ENCODE data around the gene LAG3. TPM values are rescaled to one million over a fixed set of nuclear protein-coding genes. Genes with fewer than 3 reads are reported as not detected.

Gene LAG3
- polyA plus RNA-seq, 2 of the 4 experiments (the other 2 are of a cell fraction), result 0.66 to 1.7 TPM

- no peak for TF ChIP-seq CBX2 (IDR thresholded peaks at IDR 0.05; ENCODE audit: borderline replicate concordance, low read depth)
- no peak for TF ChIP-seq USF2 (IDR thresholded peaks at IDR 0.05)
- no peak for TF ChIP-seq CBX8 (IDR thresholded peaks at IDR 0.05)
- TF ChIP-seq NPAS2 (CRISPR knock-in tag; IDR thresholded peaks at IDR 0.05; ENCODE audit: borderline replicate concordance), result no peak
- Histone ChIP-seq H3K27ac (no peak overlapping the region), H3K9me3 (no peaks in the 10 kb centered on the region), H3K4me1 (peaks cover 33% of the 10 kb centered on the region), H3K4me3 (no peak overlapping the region), H3K4me2 (0 out of 3 replicates have a peak overlapping the region, but pooled peaks have one; percentile 9)
- ATAC-seq (no peak), FAIRE-seq (no peak), DNase-seq (ENCODE audit: low read depth in 1 of 2, low spot score in 1 of 2) (no peak)
- 60% methylated on average over 16 of the region's 16 CpGs for WGBS (ENCODE audit: missing lambda C conversion rate)
- ChIA-PET CTCF (interaction anchor here (0.8 to 26.0 kb wide), 7 partner anchors 6 to 162 kb away, joined by 3 to 670 read pairs (median 18); partner anchors contain the start of genes GPR162, LAG3, MLF2 and P3H3), POLR2A (interaction anchor here (0.6 to 1.8 kb wide), 5 partner anchors 9 to 348 kb away, joined by 3 to 8 read pairs (median 6); partner anchors contain the start of genes COPS7A, MLF2, PTMS and ZNF384)
Measured at GRCh38 chr12:6775185-6776174, 3.2 kb downstream of the LAG3 start.

- DNase-seq (ENCODE audit: low read depth in 1 of 2, low spot score in 1 of 2) (no peak), ATAC-seq (no peak), FAIRE-seq (no peak)
- no peaks in the 10 kb centered on the region for H3K9me3 ChIP-seq
- WGBS (ENCODE audit: missing lambda C conversion rate), result 93% methylated on average over 5 of the region's 5 CpGs
- H3K4me1 ChIP-seq, result peaks cover 15% of the 10 kb centered on the region; the same call in 2 of the 3 replicates
- H3K27ac ChIP-seq, result no peak overlapping the region
- POLR2A ChIA-PET, result interaction anchor here (2.3 to 2.5 kb wide), 2 partner anchors 11 to 24 kb away, joined by 13 read pairs; partner anchors contain the start of genes MLF2 and PTMS
- H3K4me3 ChIP-seq, result no peak overlapping the region
- TF ChIP-seq FOSL2 (IDR thresholded peaks at IDR 0.05) (no peak), FOSL2 (CRISPR knock-in tag; IDR thresholded peaks at IDR 0.05) (no peak), CHD2 (IDR thresholded peaks at IDR 0.05; ENCODE audit: low read length, partially characterized antibody) (no peak), HOXB13 (CRISPR knock-in tag; IDR thresholded peaks at IDR 0.05; ENCODE audit: low read depth) (no peak), FOSB (CRISPR knock-in tag; IDR thresholded peaks at IDR 0.05) (no peak), RFX5 (IDR thresholded peaks at IDR 0.05) (no peak), RNF2 (IDR thresholded peaks at IDR 0.05; ENCODE audit: borderline replicate concordance, low read depth) (no peak), BHLHE40 (IDR thresholded peaks at IDR 0.05; ENCODE audit: low read depth, low read length) (no peak), ELK1 (IDR thresholded peaks at IDR 0.05; ENCODE audit: low read depth, low read length) (no peak), PBX3 (IDR thresholded peaks at IDR 0.05) (no peak), ZFP36 (IDR thresholded peaks at IDR 0.05; ENCODE audit: borderline replicate concordance, partially characterized antibody) (no peak), SMC3 (IDR thresholded peaks at IDR 0.05) (no peak), ZC3H11A (IDR thresholded peaks at IDR 0.05) (no peak)
- H3K4me2 ChIP-seq, result no peak overlapping the region
- CTCF ChIA-PET, result interaction anchor here (0.8 to 26.0 kb wide), 13 partner anchors 8 to 214 kb away, joined by 4 to 670 read pairs (median 8); partner anchors contain the start of genes CD4, GPR162, LAG3 and MLF2
Measured at GRCh38 chr12:6777386-6777785, 5.1 kb downstream of the LAG3 start.

GRCh38 chr12:6778217-6778573 lies 5.9 kb downstream of the LAG3 start:
- WGBS (ENCODE audit: missing lambda C conversion rate), result 86% methylated on average over 14 of the region's 14 CpGs

More at GRCh38 chr12:6778217-6778573, 5.9 kb downstream of the LAG3 start:
- FAIRE-seq, result no peak
- Histone ChIP-seq H3K4me2 (peak overlapping the region; percentile 77), H3K4me1 (peaks cover 15% of the 10 kb centered on the region; the same call in 2 of the 3 replicates), H3K4me3 (no peak overlapping the region), H3K27ac (peak overlapping the region in 1 of 2 experiments; percentile 80; a peak in 4 of 6 replicates), H3K9me3 (no peaks in the 10 kb centered on the region)
- POLR2A ChIA-PET, result interaction anchor here (2.3 to 2.5 kb wide), 2 partner anchors 12 to 25 kb away, joined by 13 read pairs; partner anchors contain the start of genes MLF2 and PTMS
- ATAC-seq, result peak; percentile 6 to 13; a peak in 3 of 6 replicates
- DNase-seq (ENCODE audit: low read depth in 1 of 2, low spot score in 1 of 2), result peak in 1 of 2 experiments; percentile 41
- CTCF ChIA-PET, result interaction anchor here (0.6 to 26.0 kb wide), 34 partner anchors 9 to 1310 kb away, joined by 3 to 670 read pairs (median 4); partner anchors contain the start of genes CD4, CDCA3, GPR162 and LAG3
- TF ChIP-seq CBX8 (IDR thresholded peaks at IDR 0.05) (no peak), RNF2 (IDR thresholded peaks at IDR 0.05; ENCODE audit: borderline replicate concordance, low read depth) (no peak), HMGXB4 (CRISPR knock-in tag; IDR thresholded peaks at IDR 0.05; ENCODE audit: borderline replicate concordance) (no peak), RCOR1 (IDR thresholded peaks at IDR 0.05; ENCODE audit: low read depth, low read length) (no peak), BCL3 (IDR thresholded peaks at IDR 0.05) (no peak), SMC3 (IDR thresholded peaks at IDR 0.05) (no peak), FOSB (CRISPR knock-in tag; IDR thresholded peaks at IDR 0.05) (no peak), NFE2L2 (conservative IDR thresholded peaks at IDR 0.05; ENCODE audit: low read length) (no peak), CBX2 (IDR thresholded peaks at IDR 0.05; ENCODE audit: borderline replicate concordance, low read depth) (no peak), ZNF302 (CRISPR knock-in tag; IDR thresholded peaks at IDR 0.05) (no peak), MYC (IDR thresholded peaks at IDR 0.05; ENCODE audit: borderline replicate concordance, low read length) (no peak), MAZ (IDR thresholded peaks at IDR 0.05; ENCODE audit: borderline replicate concordance, low read depth, low read length) (no peak), EHF (CRISPR knock-in tag; IDR thresholded peaks at IDR 0.05) (no peak)
